Measurements from ENCODE around the gene TAF1A.

The TAF1A gene

DNA sequence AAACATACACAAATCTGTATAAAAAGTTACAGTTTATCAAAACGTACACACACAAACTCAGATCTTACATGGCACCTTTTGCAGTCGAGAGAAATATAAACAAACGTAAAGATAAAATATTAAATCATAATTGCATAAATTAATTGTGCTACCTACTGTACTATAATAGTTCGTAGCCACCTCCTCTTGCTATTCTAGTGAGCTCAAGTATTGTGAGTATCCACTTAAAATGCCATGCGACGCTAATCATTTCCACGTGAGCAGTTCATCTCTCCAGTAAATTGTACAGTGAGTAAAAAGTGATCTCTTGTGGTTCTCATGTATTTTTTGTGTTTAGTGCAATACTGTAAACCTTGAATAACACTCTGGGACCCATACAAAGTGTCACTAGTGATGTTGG is 34.5 kb upstream of the TAF1A start:
- Histone ChIP-seq H3K9me3 (ENCODE audit: insufficient read depth, low read length) (no peaks in the 10 kb centered on the region), H3K36me3 (ENCODE audit: insufficient read depth, insufficient read length, low read length) (peaks cover 75% of the 10 kb centered on the region), H3K4me1 (ENCODE audit: insufficient read depth, insufficient read length) (no peaks in the 10 kb centered on the region), H3K4me3 (ENCODE audit: insufficient read length, low read depth) (no peak overlapping the region), H3K9ac (ENCODE audit: insufficient read length, low read depth) (no peak overlapping the region), H3K27me3 (ENCODE audit: insufficient read depth, insufficient read length) (peaks cover 1% of the 10 kb centered on the region)
- TF ChIP-seq SUZ12 (IDR thresholded peaks at IDR 0.05; ENCODE audit: extremely low read depth, insufficient read depth, insufficient read length) (no peak), ZNF274 (IDR thresholded peaks at IDR 0.05; ENCODE audit: low read depth, low read length) (no peak), YY1 (IDR thresholded peaks at IDR 0.05; ENCODE audit: insufficient read depth, insufficient read length) (no peak)
- no peak for DNase-seq (ENCODE audit: low read depth, low spot score)

DNA sequence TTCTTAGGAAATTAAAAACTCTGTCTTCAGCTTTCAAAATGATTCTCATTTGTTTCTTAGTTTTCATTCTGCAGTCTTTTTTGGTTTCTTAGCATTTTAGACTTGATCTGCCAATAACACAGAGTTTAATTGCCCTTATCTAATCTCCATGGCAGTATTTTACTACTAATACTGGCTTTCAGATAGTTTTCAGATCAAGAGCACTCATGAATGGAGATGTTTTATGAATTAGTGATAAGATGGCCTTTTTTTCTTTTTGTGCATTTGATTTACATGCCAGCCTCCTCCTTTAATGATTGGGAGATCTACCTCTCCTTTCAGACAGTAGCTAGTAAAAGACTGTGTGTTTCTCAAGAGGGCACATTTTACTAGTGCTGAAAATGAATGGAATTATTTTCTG is 33.7 kb upstream of the TAF1A start:
- Histone ChIP-seq H3K4me3 (ENCODE audit: insufficient read length, low read depth) (no peak overlapping the region), H3K36me3 (ENCODE audit: insufficient read depth, insufficient read length, low read length) (peaks cover 67% of the 10 kb centered on the region)

DNA sequence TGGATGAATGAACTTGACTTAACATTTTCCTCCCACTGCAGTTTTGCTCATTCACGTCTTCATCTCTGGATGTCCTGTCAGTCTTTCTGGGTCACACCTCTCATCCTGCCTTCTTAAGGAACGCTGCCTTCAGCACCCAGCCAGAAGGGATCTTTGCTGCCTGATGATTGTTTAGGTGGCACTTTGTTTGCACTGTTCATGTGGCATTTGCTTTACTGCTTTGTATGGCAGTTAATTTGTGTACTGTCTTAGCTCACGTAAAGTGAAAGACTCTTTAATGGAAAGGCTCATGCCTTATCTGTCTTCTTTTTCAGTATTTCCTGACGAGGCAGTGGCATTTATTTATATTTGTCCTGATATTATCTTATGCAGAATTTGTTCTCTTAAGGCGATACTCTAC is 33.0 kb upstream of the TAF1A start:
- Histone ChIP-seq H3K4me3 (ENCODE audit: insufficient read length, low read depth) (no peak overlapping the region), H3K36me3 (ENCODE audit: insufficient read depth, insufficient read length, low read length) (peaks cover 61% of the 10 kb centered on the region)
- TF ChIP-seq YY1 (IDR thresholded peaks at IDR 0.05; ENCODE audit: insufficient read depth, insufficient read length) (no peak), SUZ12 (IDR thresholded peaks at IDR 0.05; ENCODE audit: extremely low read depth, insufficient read depth, insufficient read length) (no peak), ZNF274 (IDR thresholded peaks at IDR 0.05; ENCODE audit: low read depth, low read length) (no peak)

More for the DNA sequence above, 33.7 kb upstream of the TAF1A start:
- Histone ChIP-seq H3K27me3 (ENCODE audit: insufficient read depth, insufficient read length) (peaks cover 8% of the 10 kb centered on the region), H3K4me1 (ENCODE audit: insufficient read depth, insufficient read length) (no peaks in the 10 kb centered on the region), H3K9ac (ENCODE audit: insufficient read length, low read depth) (no peak overlapping the region), H3K9me3 (ENCODE audit: insufficient read depth, low read length) (no peaks in the 10 kb centered on the region)
- no peak for TF ChIP-seq YY1 (IDR thresholded peaks at IDR 0.05; ENCODE audit: insufficient read depth, insufficient read length)
- TF ChIP-seq ZNF274 (IDR thresholded peaks at IDR 0.05; ENCODE audit: low read depth, low read length) = no peak
- no peak for TF ChIP-seq SUZ12 (IDR thresholded peaks at IDR 0.05; ENCODE audit: extremely low read depth, insufficient read depth, insufficient read length)
- no peak for DNase-seq (ENCODE audit: low read depth, low spot score)

GRCh38 chr1:222620566-222620965 is 30.8 kb upstream of the TAF1A start:
- TF ChIP-seq ZNF274 (IDR thresholded peaks at IDR 0.05; ENCODE audit: low read depth, low read length) = no peak
- no peak for TF ChIP-seq YY1 (IDR thresholded peaks at IDR 0.05; ENCODE audit: insufficient read depth, insufficient read length)
- no peak for TF ChIP-seq SUZ12 (IDR thresholded peaks at IDR 0.05; ENCODE audit: extremely low read depth, insufficient read depth, insufficient read length)
- Histone ChIP-seq H3K36me3 (ENCODE audit: insufficient read depth, insufficient read length, low read length) (peaks cover 40% of the 10 kb centered on the region), H3K4me3 (ENCODE audit: insufficient read length, low read depth) (no peak overlapping the region), H3K4me1 (ENCODE audit: insufficient read depth, insufficient read length) (no peaks in the 10 kb centered on the region), H3K9me3 (ENCODE audit: insufficient read depth, low read length) (no peaks in the 10 kb centered on the region), H3K27me3 (ENCODE audit: insufficient read depth, insufficient read length) (peaks cover 8% of the 10 kb centered on the region), H3K9ac (ENCODE audit: insufficient read length, low read depth) (no peak overlapping the region)
- no peak for DNase-seq (ENCODE audit: low read depth, low spot score)

More for the DNA sequence above, 33.0 kb upstream of the TAF1A start:
- no peak overlapping the region for H3K9ac ChIP-seq (ENCODE audit: insufficient read length, low read depth)
- peaks cover 8% of the 10 kb centered on the region for H3K27me3 ChIP-seq (ENCODE audit: insufficient read depth, insufficient read length)
- no peaks in the 10 kb centered on the region for H3K9me3 ChIP-seq (ENCODE audit: insufficient read depth, low read length)
- no peaks in the 10 kb centered on the region for H3K4me1 ChIP-seq (ENCODE audit: insufficient read depth, insufficient read length)
- no peak for DNase-seq (ENCODE audit: low read depth, low spot score)

- H3K36me3 ChIP-seq (ENCODE audit: insufficient read depth, insufficient read length, low read length) = peaks cover 28% of the 10 kb centered on the region
- no peaks in the 10 kb centered on the region for H3K4me1 ChIP-seq (ENCODE audit: insufficient read depth, insufficient read length)
- no peaks in the 10 kb centered on the region for H3K9me3 ChIP-seq (ENCODE audit: insufficient read depth, low read length)
- TF ChIP-seq ZNF274 (IDR thresholded peaks at IDR 0.05; ENCODE audit: low read depth, low read length) = no peak
- TF ChIP-seq YY1 (IDR thresholded peaks at IDR 0.05; ENCODE audit: insufficient read depth, insufficient read length) = no peak
- TF ChIP-seq SUZ12 (IDR thresholded peaks at IDR 0.05; ENCODE audit: extremely low read depth, insufficient read depth, insufficient read length) = no peak
- H3K27me3 ChIP-seq (ENCODE audit: insufficient read depth, insufficient read length) = peaks cover 8% of the 10 kb centered on the region
- peak overlapping the region; percentile 86 for H3K9ac ChIP-seq (ENCODE audit: insufficient read length, low read depth)
- H3K4me3 ChIP-seq (ENCODE audit: insufficient read length, low read depth) = peak overlapping the region; percentile 74
- DNase-seq (ENCODE audit: low read depth, low spot score) = no peak
Measured at GRCh38 chr1:222618880-222619596, 29.3 kb upstream of the TAF1A start.

GRCh38 chr1:222618001-222618879 is 28.5 kb upstream of the TAF1A start, which contains the start of gene MIA3:
TSS of gene MIA3 (plus strand) at chr1:222618097. CDS start at chr1:222618111, 14 bp downstream.
- no peaks in the 10 kb centered on the region for H3K4me1 ChIP-seq (ENCODE audit: insufficient read depth, insufficient read length)
- TF ChIP-seq YY1 (IDR thresholded peaks at IDR 0.05; ENCODE audit: insufficient read depth, insufficient read length) (peak; percentile 62), ZNF274 (IDR thresholded peaks at IDR 0.05; ENCODE audit: low read depth, low read length) (no peak), SUZ12 (IDR thresholded peaks at IDR 0.05; ENCODE audit: extremely low read depth, insufficient read depth, insufficient read length) (no peak)
- no peak for DNase-seq (ENCODE audit: low read depth, low spot score)
- H3K36me3 ChIP-seq (ENCODE audit: insufficient read depth, insufficient read length, low read length) = peaks cover 20% of the 10 kb centered on the region
- H3K9me3 ChIP-seq (ENCODE audit: insufficient read depth, low read length) = no peaks in the 10 kb centered on the region
- peak within 1 kb of the TSS; percentile 86 for H3K9ac ChIP-seq (ENCODE audit: insufficient read length, low read depth)
- peaks cover 8% of the 10 kb centered on the region for H3K27me3 ChIP-seq (ENCODE audit: insufficient read depth, insufficient read length)
- peak within 1 kb of the TSS; percentile 74 for H3K4me3 ChIP-seq (ENCODE audit: insufficient read length, low read depth)
